T-helper 22 cell (primary cell): ENCODE data around the gene CAMK2A.

Source experiments
- DNase-seq: peaks from one replicate; pipeline ENCODE4 v3.0.0-alpha.2; 2020; ENCODE audit warnings: low read depth

CAMK2A gene

DNA sequence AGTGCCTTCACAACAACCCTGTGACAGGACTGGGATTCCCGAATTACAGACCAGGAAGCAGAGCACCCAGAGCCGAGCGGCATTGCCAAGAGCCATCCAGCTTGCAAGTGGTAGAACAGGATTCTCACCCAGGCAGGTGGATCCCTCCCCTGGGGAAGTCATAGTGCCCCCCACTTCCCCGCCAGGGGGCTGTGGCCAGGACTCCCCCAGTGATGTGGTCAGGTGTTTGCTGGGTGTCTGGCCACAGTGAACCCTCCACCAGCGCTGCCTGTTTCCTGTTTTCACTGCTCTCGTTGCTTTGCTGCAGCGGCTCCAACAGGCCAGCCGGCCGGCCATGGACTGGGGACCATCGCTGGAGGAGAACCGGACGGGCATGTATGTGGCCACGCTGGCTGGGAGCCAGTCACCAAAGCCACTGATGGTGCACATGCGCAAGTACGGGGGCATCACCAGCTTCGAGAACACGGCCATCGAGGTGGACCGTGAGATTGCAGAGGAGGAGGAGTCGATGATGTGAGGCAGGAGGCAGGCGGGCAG is 80.4 kb downstream of the CAMK2A start:
- no peak for DNase-seq

- no peak for DNase-seq
Observed at GRCh38 chr5:150208187-150209098, 81.1 kb downstream of the CAMK2A start.

DNA sequence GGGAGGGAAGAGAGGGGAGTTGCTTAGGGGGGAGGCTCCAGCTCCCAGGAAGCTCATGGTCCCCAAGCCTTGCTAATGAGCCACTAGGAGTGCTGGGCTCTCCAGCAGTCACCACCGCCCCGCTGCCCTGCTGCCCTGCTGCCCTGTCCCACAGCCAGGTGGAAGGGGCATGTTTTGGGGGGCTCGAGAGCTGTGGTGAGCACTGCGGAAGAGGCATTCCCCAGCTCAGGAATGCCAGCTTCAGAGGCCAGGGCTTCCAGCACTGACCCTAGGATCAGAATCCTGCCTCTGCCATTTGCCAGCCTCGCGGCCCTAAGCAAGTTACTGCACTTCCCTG is 82.8 kb downstream of the CAMK2A start:
- no peak for DNase-seq

DNA sequence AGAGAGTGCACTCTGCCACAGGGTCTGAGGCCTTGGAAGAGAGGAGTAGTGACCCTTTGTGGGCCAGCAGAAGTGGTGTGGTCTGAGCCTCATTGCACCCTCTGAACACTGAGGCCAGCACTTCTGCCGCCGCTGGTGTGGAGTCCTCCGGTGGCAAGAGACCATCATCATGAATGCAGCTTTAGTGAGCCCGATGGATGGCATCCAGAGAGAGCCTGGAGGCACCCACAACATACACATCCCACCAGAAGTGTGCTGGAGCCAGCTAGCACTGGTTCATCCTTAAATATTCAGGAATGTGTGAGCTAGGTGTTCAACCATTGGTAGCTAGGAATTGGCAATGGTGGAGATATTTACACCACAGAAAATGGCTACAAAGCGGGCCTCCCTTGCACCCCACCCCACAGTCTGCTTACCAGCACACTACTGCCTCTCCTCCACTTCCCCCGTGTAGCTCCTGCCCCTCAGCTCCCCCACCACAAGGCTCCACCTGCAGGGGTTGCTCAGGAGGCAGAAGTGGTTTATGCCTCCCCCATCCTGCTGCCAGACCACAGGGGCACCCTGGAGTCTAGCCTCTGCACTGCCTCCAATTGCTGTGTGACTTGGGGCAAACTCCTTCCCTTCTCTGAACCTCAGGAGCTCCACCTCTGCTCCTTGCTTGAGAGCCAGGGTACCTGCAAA is 83.3 kb downstream of the CAMK2A start:
- no peak for DNase-seq

DNA sequence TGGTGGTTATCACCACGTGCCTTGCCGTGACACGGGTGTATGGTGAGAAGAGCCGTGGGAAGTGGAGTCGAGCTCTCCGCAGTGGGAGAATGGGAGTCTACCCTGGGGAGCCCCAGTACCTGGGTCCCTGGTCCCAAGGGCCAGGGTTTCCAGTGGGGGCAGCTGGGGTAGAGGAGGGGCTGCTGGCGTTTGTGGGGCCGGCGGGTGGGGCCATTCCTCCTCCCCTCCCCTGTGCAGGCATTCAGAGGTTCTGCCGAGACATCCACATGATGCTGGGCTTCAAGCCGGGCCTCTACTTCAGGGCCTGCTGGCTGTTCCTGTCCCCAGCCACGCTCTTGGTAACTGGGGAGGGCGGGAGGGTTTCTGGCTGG is 85.0 kb downstream of the CAMK2A start:
- DNase-seq, result no peak

- no peak for DNase-seq
Observed at GRCh38 chr5:150203832-150204589, 85.6 kb downstream of the CAMK2A start.

DNA sequence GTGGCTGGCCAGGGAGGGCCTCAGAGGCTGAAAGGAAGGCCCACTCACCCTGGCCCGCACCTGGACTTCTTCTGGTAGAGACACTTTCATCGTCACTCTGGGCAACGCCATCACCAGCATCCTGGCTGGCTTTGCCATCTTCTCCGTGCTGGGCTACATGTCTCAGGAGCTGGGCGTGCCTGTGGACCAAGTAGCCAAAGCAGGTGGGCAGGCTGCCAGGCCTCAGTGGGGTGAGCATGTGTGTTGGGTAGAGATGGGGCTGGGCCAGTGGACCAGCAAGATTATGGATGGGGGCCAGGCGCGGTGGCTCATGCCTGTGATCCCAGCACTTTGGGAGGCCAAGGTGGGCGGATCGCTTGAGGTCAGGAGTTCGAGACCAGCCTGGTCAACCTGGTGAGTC is 87.1 kb downstream of the CAMK2A start:
- DNase-seq, result no peak

GRCh38 chr5:150197476-150197875 is 92.1 kb downstream of the CAMK2A start:
- DNase-seq, result no peak

- DNase-seq, result no peak
Observed at GRCh38 chr5:150196986-150197385, 92.6 kb downstream of the CAMK2A start.

DNA sequence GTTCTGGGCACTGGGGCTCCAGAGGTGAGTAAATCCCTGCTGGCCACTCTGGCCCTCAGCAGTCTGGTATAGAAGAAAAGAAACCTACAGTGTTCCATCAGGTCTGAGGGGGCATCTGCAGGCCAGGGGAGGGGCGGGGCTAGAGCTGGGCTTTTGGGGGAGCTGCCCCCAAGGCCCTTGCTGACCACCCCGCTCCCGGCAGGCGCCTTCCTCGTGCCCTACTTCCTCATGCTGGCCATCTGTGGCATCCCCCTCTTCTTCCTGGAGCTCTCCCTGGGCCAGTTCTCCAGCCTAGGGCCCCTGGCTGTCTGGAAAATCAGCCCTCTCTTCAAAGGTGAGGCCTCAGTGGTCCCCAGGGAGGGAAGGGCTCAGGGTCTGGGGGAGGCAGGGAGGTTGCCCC is 93.1 kb downstream of the CAMK2A start:
- no peak for DNase-seq

GRCh38 chr5:150195736-150196485 is 93.7 kb downstream of the CAMK2A start:
- no peak for DNase-seq

- DNase-seq, result no peak
Observed at GRCh38 chr5:150192462-150192861, 97.1 kb downstream of the CAMK2A start.

DNA sequence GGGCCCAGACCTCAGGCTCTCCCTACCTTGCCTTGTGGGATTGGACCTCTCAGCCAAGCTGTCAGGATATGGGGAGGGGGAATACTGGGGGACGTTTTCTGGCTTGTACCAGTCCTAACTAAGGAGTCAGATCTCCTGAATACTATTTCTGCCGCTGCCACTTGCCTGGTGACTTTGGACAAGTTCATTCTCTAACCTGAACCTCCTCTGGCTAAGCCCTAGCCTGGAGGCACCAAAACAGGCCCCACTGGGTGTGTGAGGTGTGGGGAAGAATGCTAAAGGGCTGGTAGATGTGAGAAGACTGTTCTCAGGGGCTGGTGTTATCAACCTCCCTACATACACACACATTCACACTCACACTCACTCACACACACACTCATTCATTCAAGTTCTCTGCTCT is 98.6 kb downstream of the CAMK2A start:
- DNase-seq, result no peak

DNA sequence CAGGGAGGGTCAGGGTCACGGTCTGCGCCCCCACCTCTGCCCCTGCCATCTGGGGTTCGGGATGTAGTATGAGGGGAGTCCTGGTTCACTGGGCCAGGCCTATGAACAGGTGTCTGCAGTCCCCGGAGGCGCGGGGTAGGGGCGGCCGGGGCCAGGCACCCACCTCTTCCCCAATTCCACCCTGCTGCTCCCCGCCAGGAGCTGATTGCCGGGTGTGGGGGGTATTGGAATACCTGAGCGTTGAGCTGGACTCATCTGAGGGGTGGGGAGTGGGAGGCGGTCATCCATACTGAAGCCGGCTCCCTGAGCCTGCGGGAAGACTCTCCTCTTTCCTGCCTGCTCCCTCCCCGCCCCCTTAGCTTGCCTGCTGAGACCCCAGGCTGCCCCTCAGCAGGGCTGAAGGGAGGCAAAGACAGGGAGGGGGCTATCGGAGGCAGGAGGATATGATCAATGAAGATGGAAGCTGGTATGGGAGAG is 99.0 kb downstream of the CAMK2A start:
- no peak for DNase-seq

- no peak for DNase-seq
Observed at GRCh38 chr5:150189728-150190502, 99.7 kb downstream of the CAMK2A start, which contains the start of gene SLC6A7. Gene SLC6A7, plus strand, starts transcription at chr5:150190062. Its CDS starts 266 bp downstream, at chr5:150190328.

DNA sequence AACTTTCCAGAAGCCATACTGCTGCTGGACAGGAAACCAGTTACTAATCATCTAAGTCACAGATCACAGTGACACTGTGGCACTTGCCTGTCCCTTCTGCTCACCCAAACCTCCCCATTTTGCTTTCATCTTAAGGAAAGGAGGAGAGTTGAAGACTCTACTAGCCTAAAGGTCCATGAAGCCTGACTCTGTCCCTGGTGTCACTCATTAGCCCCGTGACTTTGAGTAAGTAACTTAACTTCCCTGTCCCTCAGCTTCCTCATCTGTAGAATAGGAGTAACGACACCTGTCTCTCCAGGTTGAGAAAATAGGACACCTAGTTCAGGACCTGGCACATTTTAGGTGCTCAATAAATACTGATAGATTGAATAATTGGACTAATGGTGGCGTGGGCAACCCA is 100.2 kb downstream of the CAMK2A start:
- DNase-seq, result no peak

DNA sequence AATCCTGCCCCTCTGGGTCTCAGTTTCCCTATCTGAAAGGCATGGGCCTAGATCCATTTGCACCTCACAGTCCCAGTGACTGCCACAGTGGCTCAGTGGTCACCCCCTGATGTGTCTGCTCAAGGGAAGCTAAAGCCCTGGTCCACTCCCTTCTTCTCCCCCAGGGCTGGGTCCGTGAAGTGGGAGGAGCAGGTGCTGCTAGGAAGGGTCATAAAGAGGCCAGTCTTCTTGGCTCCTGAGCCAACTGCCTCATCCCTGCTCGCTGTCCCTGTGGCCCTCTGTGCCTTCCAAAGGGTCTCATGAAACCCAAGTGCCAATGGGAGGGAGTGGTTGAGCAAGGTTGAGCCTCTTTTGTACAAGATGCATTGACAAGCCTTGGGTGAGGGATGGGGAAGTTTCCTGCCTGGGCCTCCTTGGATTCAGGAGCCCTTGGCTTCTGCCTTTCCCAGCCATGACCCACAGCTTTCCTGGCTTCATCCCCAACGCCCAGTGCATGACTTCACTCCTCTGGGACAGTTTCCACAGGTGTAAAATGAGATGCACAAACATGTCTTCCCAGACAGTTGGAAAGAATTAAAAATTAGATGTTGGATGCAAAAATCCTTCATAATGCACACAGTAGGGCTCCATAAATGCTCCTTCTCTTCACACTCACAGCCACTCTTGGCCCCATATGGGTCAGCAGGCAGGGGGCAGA is 101.3 kb downstream of the CAMK2A start:
- no peak for DNase-seq

DNA sequence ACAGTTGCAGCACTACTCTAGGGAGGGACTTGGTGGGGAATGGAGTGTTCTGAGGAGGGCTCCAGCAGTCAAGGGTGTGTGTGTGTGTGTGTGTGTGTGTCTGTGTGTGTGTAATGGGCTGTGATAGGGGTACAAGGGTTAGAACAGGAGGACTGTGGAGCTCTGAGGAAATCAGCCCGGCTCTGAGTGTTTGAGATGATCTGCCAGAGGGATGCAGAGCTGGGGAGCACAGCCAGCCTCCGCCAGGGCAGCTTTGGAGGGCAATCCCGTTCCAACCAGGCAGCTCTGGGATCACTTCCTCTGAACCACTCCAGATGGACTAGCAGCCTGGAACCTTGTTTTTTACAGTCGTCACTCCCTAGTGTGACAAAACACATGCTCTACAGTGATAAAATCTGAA is 102.7 kb downstream of the CAMK2A start:
- DNase-seq, result no peak

GRCh38 chr5:150186137-150186536 is 103.4 kb downstream of the CAMK2A start:
- no peak for DNase-seq
